ENCODE results near the gene BMPR2.
"Not testable (repeated sequence)": the region's sequence is repeated elsewhere in the genome, so short reads cannot be mapped to it uniquely, and the experiment has no call there.

Gene BMPR2

DNA sequence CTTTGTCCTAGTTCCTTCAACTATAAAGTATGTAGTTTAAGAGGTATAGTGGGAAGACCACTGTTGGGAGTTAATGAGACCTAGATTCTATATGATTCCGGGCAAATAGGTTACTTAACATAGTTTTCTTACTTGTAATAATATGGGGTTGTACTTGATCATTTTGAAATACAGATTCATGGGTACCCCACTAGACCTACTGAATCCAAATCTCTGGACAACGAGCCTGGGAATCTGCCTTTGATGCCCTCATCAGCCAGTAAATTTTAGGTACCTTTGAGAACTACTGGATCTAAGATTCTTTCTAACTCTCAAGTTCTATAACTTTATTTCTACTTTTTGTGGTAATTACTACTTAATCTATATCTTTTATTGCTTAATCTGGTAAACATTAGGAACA is 6.6 kb downstream of the BMPR2 start:
- no peak for DNase-seq (ENCODE audit: low spot score)

DNA sequence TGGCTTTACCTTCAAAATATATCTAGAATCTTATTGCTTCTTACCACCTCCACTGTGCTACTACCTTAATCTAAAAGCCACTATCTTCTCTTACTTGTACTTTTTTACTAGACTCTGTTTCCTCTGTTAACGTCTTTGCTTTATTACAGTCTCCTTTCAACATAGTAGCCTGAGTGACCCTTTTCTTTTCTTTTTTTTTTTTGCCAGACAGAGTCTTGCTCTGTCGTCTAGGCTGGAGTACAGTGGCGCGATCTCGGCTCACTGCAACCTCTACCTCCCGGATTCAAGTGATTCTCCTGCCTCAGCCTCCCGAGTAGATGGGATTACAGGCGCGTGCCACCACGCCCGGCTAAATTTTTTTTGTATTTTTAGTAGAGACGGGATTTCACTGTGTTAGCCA is 10.4 kb downstream of the BMPR2 start:
- not testable (repeated sequence) for DNase-seq (ENCODE audit: low spot score)

GRCh38 chr2:202387608-202388342 is 11.6 kb downstream of the BMPR2 start:
- no peak for DNase-seq (ENCODE audit: low spot score)

- DNase-seq (ENCODE audit: low spot score), result no peak
Observed at GRCh38 chr2:202400941-202401340, 24.8 kb downstream of the BMPR2 start.

- no peak for DNase-seq (ENCODE audit: low spot score)
Observed at GRCh38 chr2:202405798-202406197, 29.7 kb downstream of the BMPR2 start.

DNA sequence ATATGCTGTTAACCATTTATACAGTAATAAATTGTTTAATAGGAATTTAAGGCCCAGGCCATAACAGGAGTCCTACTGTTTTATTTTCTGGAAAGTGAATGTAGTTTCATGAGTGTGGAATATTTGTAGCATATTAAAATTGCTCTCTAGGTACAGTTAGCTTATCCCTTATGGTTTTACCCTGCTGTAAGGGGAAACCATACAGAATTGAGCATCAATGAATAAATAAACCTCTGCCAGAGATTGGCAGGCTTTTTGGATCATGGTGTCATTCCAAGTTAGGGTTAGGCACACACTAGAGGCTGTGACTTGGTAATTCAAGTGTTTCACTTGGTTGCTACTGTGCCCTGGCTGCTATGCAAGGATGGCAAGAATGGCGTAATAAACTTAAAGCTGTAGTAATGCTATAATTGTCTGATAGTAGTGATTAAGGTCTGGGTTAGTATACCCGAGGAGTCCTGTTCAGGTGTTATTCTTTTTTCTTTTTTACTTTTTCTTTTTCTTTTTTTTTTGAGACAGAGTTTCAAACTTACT is 30.4 kb downstream of the BMPR2 start:
- DNase-seq (ENCODE audit: low spot score), result no peak

GRCh38 chr2:202408546-202409140 is 32.5 kb downstream of the BMPR2 start:
- DNase-seq (ENCODE audit: low spot score), result no peak

GRCh38 chr2:202410092-202410491 is 34.0 kb downstream of the BMPR2 start:
- DNase-seq (ENCODE audit: low spot score), result no peak

GRCh38 chr2:202411097-202411496 is 35.0 kb downstream of the BMPR2 start:
- no peak for DNase-seq (ENCODE audit: low spot score)

DNA sequence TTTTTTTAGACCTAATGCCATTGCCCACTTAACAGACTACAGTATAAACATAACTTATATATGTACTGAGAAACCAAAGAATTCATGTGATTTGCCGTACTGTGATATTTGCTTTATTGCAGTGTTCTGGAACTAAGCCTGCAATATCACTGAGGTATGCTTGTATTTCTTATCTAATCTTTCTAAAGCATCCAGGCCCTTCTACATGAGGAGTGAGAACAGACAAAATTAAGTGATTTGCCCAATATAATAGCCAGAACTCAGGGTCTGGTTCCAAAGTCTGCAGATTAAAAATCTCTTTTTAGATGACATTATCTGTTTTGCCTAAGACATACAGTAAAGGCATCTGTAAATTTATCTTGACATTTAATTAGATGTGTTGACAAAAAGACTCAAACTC is 41.9 kb downstream of the BMPR2 start:
- DNase-seq (ENCODE audit: low spot score), result no peak

- DNase-seq (ENCODE audit: low spot score), result no peak
Observed at GRCh38 chr2:202418511-202418910, 42.4 kb downstream of the BMPR2 start.

DNA sequence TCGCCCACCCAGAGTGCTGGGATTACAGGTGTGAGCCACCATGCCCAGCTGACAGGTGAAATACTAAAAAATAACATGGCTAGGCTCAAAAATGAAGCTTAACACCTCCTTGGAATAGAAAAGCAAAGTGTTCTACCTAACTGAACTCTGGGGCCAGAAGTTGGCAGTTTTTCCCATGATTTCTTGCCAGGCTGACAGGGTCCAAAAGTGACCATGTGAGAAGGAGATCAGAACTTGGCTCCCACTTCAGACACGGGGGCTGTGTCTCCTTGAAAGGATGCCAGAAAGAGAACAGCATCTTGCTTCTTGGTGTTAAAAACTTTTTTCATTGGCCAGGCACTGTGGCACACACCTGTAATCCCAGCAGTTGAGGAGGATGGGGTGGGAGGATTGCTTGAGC is 47.0 kb downstream of the BMPR2 start:
- DNase-seq (ENCODE audit: low spot score), result no peak

- DNase-seq (ENCODE audit: low spot score), result no peak
Observed at GRCh38 chr2:202425036-202425435, 48.9 kb downstream of the BMPR2 start.

DNA sequence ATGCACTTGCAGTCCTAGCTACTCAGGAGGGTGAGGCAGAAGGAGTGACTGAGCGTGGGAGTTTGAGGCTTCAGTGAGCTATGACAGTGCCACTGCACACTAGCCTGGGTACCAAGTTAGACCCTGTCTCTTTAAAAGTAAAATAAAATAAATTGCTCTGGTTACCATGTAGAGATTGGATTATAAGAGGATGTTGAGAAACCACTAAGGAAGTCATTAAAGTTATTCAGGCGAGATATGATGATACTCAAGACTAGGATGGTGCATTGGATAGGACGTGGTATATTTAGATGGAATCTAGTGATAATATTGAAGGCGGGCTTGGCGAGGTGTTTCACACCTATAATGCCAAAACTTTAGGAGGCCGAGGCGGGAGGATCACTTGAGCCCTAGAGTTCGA is 50.6 kb downstream of the BMPR2 start:
- DNase-seq (ENCODE audit: low spot score), result no peak

DNA sequence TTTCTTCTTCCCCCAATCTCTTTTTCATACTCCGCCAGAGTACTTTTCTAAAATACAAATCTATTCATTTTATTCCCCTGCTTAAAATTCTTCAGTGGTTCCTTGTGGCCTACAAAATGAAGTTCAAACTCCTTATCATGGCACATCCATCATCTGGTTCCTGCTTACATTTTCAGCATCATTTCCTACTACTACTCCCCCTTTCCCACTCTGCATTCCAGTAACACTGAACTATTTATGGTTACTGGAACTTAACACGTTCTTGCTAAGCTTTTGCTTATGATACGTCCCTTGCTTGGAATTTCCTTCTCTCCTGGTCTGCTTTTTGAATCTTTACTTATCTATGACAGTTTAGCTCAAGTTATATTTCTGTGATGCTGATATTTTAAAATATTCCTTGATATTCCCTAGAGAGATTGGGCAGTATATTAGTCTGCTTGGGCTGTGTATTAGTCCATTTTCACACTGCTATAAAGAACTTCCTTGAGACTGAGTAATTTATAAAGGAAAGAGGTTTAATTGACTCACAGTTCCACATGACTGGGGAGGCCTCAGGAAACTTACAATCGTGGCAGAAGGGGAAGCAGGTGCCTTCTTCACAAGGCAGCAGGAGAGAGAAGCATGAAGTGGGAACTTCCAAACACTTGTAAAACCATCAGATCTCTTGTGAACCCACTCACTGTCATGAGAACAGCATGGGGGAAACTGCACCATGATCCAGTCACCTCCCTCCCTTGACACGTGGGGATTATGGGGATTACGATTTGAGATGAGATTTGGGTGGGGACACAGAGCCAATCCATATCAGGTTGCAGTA is 53.2 kb downstream of the BMPR2 start:
- no peak for DNase-seq (ENCODE audit: low spot score)

DNA sequence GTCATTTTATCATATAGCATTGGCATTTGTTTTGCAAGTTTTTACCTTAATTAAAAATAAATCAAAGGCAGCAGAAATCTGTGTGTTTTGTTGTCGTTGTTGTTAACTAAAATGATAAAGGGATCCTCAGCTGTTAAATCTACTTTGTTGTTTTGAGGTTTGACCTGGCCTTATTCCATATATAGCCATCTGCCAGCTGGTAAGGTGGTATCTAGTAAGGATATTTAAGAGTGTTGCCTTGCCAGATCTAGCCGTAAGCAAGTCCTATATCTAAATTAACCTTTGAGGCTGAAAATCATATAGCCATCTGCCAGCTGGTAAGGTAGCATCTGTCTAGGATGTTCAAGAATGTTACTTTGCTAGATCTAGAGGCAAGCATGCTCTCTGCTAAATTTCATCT is 56.6 kb downstream of the BMPR2 start:
- no peak for DNase-seq (ENCODE audit: low spot score)

DNA sequence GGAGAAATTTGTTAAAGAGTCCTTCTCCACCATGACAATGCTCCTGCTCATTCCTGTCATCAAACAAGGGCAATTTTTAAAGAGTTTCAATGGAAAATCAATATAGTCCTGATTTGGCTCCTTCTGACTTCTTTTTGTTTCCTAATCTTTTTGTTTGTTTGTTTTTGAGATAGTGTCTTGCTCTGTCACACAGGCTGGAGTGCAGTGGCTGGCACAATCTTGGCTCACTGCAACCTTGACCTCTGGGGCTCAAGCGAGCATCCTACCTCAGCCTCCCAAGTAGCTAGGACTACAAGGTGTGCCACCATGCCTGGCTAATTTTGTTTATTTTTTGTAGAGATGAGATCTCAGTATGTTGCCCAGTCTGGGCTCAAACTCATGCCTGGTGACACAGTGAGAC is 58.3 kb downstream of the BMPR2 start:
- no peak for DNase-seq (ENCODE audit: low spot score)

- no peak for DNase-seq (ENCODE audit: low spot score)
Observed at GRCh38 chr2:202436626-202437025, 60.5 kb downstream of the BMPR2 start.

DNA sequence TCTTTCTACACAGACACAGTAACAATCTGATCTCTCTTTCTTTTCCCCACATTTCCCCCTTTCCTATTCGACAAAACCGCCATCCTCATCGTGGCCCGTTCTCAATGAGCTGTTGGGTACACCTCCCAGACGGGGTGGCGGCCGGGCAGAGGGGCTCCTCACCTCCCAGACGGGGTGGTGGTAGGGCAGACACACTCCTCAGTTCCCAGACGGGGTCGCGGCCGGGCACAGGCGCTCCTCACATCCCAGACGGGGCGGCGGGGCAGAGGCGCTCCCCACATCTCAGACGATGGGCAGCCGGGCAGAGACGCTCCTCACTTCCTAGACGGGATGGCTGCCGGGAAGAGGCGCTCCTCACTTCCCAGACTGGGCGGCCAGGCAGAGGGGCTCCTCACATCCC is 64.0 kb downstream of the BMPR2 start:
- not testable (repeated sequence) for DNase-seq (ENCODE audit: low spot score)

DNA sequence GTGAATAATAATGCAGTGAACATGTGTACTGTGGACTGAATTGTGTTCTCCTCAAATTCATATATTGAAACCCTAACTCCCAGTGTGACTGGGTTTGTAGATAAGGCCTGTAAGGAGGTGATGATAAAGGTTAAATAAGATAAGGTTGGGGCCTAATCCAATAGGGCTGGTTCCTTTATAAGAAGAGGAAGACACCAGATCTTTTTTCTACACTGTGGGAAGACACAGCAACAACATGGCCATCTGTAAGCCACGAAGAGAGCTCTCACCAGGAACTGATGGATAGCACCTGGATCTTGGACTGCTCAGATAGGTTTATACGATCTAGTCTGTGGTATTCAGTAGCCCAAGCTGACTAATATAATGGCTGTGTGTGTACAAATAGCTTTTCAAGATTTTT is 66.8 kb downstream of the BMPR2 start:
- DNase-seq (ENCODE audit: low spot score), result no peak

- DNase-seq (ENCODE audit: low spot score), result no peak
Observed at GRCh38 chr2:202444000-202444399, 67.9 kb downstream of the BMPR2 start.

DNA sequence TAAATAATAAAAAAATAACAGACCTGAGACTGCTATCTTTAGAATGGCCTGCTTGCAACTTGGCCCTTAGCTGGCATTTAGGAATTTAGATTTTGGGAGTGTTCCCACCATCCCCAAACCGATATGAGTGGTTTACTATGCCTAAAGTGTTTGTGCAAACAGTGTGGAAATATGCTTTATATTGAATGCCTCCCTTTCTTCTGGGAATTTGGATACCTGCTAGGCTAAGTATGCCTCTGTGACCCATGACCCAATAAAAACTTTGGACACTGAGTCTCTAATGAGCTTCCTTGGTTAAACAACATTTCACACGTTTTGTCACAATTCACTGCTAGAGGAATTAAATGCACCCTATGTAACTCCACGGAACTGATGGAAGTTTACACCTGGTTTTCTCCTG is 73.2 kb downstream of the BMPR2 start:
- no peak for DNase-seq (ENCODE audit: low spot score)

- no peak for DNase-seq (ENCODE audit: low spot score)
Observed at GRCh38 chr2:202450785-202451184, 74.7 kb downstream of the BMPR2 start.
